GM23338 (cell line): ENCODE measurements around the gene CA4. TPM values are rescaled to one million over a fixed set of nuclear protein-coding genes. Genes with fewer than 3 reads are reported as not detected.
"Not testable (repeated sequence)": the region's sequence is repeated elsewhere in the genome, so short reads cannot be mapped to it uniquely, and the experiment has no call there.

Experiments used
- ATAC-seq: fragments of 200-7000 bp; cut with Tn5 transposase; 3 replicates; pipeline ENCODE4 v1.9.1; 2020
- DNase-seq: peaks from one replicate; pipeline ENCODE4 v3.0.0-alpha.2; 2015; ENCODE audit warnings: low spot score
- H2AFZ ChIP-seq: fragments of 200-600 bp; sonication (generic); 2 replicates; pipeline ENCODE4 v1.8.0; 2016; ENCODE audit warnings: antibody characterized with exemption, mild to moderate bottlenecking, moderate library complexity
- H3F3A ChIP-seq: fragments of 200-600 bp; sonication (generic); replicated peaks from 2 replicates; pipeline ENCODE4 v1.8.0; 2017; ENCODE audit warnings: antibody characterized with exemption, mixed run types, low read depth
- H3K27ac ChIP-seq: fragments of 200-600 bp; sonication (generic); 2 replicates; pipeline ENCODE4 v1.6.1; 2016; ENCODE audit warnings: low read depth
- H3K27me3 ChIP-seq: fragments of 200-600 bp; sonication (generic); 2 replicates; pipeline ENCODE4 v1.8.0; 2016; ENCODE audit warnings: mild to moderate bottlenecking, mixed run types, moderate library complexity; ENCODE audit not compliant: insufficient read depth
- H3K36me3 ChIP-seq: fragments of 200-600 bp; sonication (generic); 2 replicates; pipeline ENCODE4 v1.8.0; 2016; ENCODE audit warnings: mild to moderate bottlenecking; ENCODE audit not compliant: insufficient read depth
- H3K4me1 ChIP-seq: fragments of 200-600 bp; sonication (generic); 2 replicates; pipeline ENCODE4 v1.8.0; 2016; ENCODE audit warnings: mild to moderate bottlenecking, moderate library complexity; ENCODE audit not compliant: insufficient read depth
- H3K4me2 ChIP-seq: fragments of 200-600 bp; sonication (generic); 2 replicates; pipeline ENCODE4 v1.7.1; 2017; ENCODE audit warnings: mixed run types
- H3K4me3 ChIP-seq: fragments of 200-600 bp; sonication (generic); 2 replicates; pipeline ENCODE4 v1.6.1; 2016; ENCODE audit warnings: mixed run types
- H3K79me2 ChIP-seq: fragments of 200-600 bp; sonication (generic); replicated peaks from 2 replicates; pipeline ENCODE4 v1.8.0; 2017; ENCODE audit warnings: mild to moderate bottlenecking; ENCODE audit not compliant: insufficient read depth
- H3K9me2 ChIP-seq: fragments of 200-600 bp; sonication (generic); 2 replicates; pipeline ENCODE4 v1.8.0; 2017; ENCODE audit not compliant: insufficient read depth
- H4K20me1 ChIP-seq: fragments of 200-600 bp; sonication (generic); replicated peaks from 2 replicates; pipeline ENCODE4 v1.8.0; 2017; ENCODE audit warnings: mild to moderate bottlenecking; ENCODE audit not compliant: insufficient read depth
- H3K27ac Mint-ChIP-seq: 2 replicates; pipeline ENCODE4 v1.8.0; 2020; ENCODE audit warnings: inconsistent platforms, mild to moderate bottlenecking, moderate library complexity, mixed read lengths
- H3K27me3 Mint-ChIP-seq: 3 replicates; pipeline ENCODE4 v1.8.0; 2022; ENCODE audit warnings: low read depth, mild to moderate bottlenecking, moderate library complexity, mixed read lengths, inconsistent platforms; ENCODE audit not compliant: insufficient read depth, poor library complexity
- H3K36me3 Mint-ChIP-seq: 3 replicates; pipeline ENCODE4 v1.8.0; 2021; ENCODE audit warnings: low read depth, mild to moderate bottlenecking, inconsistent platforms, moderate library complexity, mixed read lengths
- H3K4me1 Mint-ChIP-seq: 3 replicates; pipeline ENCODE4 v1.8.0; 2020; ENCODE audit warnings: mild to moderate bottlenecking, inconsistent platforms, mixed read lengths
- H3K4me3 Mint-ChIP-seq: 3 replicates; pipeline ENCODE4 v1.8.0; 2021; ENCODE audit warnings: moderate library complexity, mild to moderate bottlenecking, inconsistent platforms, mixed read lengths
- H3K9me3 Mint-ChIP-seq: 3 replicates; pipeline ENCODE4 v1.8.0; 2020; ENCODE audit warnings: moderate library complexity, mild to moderate bottlenecking, inconsistent platforms, mixed read lengths
- ETS1 ChIP-seq: IDR thresholded peaks from 2 replicates; pipeline ENCODE4 v1.6.1; 2016; ENCODE audit warnings: antibody characterized with exemption
- EZH2phosphoT487 ChIP-seq: fragments of 200-600 bp; sonication (generic); IDR thresholded peaks from one replicate; pipeline ENCODE4 v1.8.1; 2018; ENCODE audit warnings: antibody characterized with exemption; ENCODE audit not compliant: unreplicated experiment
- JUNB ChIP-seq: IDR thresholded peaks from one replicate; pipeline ENCODE4 v1.6.1; 2016; ENCODE audit warnings: antibody characterized with exemption; ENCODE audit not compliant: unreplicated experiment
- POLR2AphosphoS5 ChIP-seq: IDR thresholded peaks from 2 replicates; pipeline ENCODE4 v1.6.1; 2016; ENCODE audit warnings: antibody characterized with exemption, low read depth
- STAT1 ChIP-seq: IDR thresholded peaks from one replicate; pipeline ENCODE4 v1.6.1; 2016; ENCODE audit warnings: antibody characterized with exemption; ENCODE audit not compliant: unreplicated experiment
- polyA plus RNA-seq: library from polyadenylated mRNA; unstranded; fragments of >200 nt; fragmentation: Nextera tagmentation; extraction: Ambion mirVana; gene quantifications from 2 replicates; pipeline ENCODE4 v1.2.1, GENCODE V29; 2016
- total RNA-seq: library from RNA; depleted of rRNA; stranded (reverse); fragments of >200 nt; shearing (Covaris generic); gene quantifications from 2 replicates; pipeline ENCODE4 v1.2.3, GENCODE V29; 2014

CA4 gene
- total and polyA plus RNA-seq, 2 experiments from 2014 or later: 7.6 to 8.2 TPM

DNA sequence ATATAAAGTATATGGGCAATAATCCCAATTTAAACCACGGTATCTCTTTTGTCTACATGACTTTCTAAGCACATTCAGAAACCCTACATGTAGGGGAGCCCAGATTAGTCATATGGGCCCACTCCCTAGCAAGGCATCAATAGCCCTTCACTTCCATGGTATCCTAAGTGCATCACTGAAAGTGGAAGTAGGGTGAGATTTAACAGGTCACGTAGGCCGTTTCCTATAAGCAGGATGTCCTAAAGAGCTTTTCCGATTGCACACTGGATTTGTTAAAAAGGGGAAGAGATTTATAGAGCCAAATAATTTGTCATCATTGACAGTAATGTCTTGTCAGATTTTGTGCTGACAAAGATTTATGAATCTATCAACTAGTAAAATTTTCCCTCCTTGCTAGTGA is 39.0 kb downstream of the CA4 start:
- peaks cover 65% of the 10 kb centered on the region for H3K36me3 Mint-ChIP-seq
- no peak for TF ChIP-seq STAT1
- TF ChIP-seq ETS1: no peak
- no peak for TF ChIP-seq JUNB
- no peak for TF ChIP-seq EZH2phosphoT487
- H3K4me1 Mint-ChIP-seq: no peaks in the 10 kb centered on the region
- Histone ChIP-seq H2AFZ (no peak overlapping the region), H3K4me1 (no peaks in the 10 kb centered on the region), H3K27ac (no peak overlapping the region), H4K20me1 (peaks cover 15% of the 10 kb centered on the region; the same call in 1 of the 2 replicates), H3K36me3 (peaks cover 45% of the 10 kb centered on the region; the same call in 1 of the 2 replicates), H3K4me3 (no peak overlapping the region), H3F3A (no peaks in the 10 kb centered on the region), H3K79me2 (no peaks in the 10 kb centered on the region), H3K27me3 (no peaks in the 10 kb centered on the region), H3K9me2 (no peaks in the 10 kb centered on the region), H3K4me2 (no peak overlapping the region)
- DNase-seq: no peak
- peaks cover 3% of the 10 kb centered on the region for H3K27me3 Mint-ChIP-seq
- no peaks in the 10 kb centered on the region for H3K9me3 Mint-ChIP-seq
- no peak overlapping the region for H3K4me3 Mint-ChIP-seq
- no peak overlapping the region for H3K27ac Mint-ChIP-seq
- ATAC-seq: no peak

- Histone ChIP-seq H4K20me1 (peaks cover 15% of the 10 kb centered on the region; the same call in 1 of the 2 replicates), H3K36me3 (peaks cover 42% of the 10 kb centered on the region; the same call in 1 of the 2 replicates)
- H3K9me3 Mint-ChIP-seq, ATAC-seq, H2AFZ ChIP-seq, H3K27ac ChIP-seq, H3K4me2 ChIP-seq, H3K79me2 ChIP-seq, H3K4me1 Mint-ChIP-seq, H3K4me1 ChIP-seq, H3K27me3 ChIP-seq, DNase-seq, H3K9me2 ChIP-seq, H3K4me3 Mint-ChIP-seq, H3K27me3 Mint-ChIP-seq, H3K4me3 ChIP-seq, H3K27ac Mint-ChIP-seq, H3F3A ChIP-seq: not testable (repeated sequence)
- peaks cover 63% of the 10 kb centered on the region for H3K36me3 Mint-ChIP-seq
Measured at GRCh38 chr17:60190032-60190431, 40.3 kb downstream of the CA4 start.

- Histone ChIP-seq H3K36me3 (peaks cover 52% of the 10 kb centered on the region; the same call in 1 of the 2 replicates), H4K20me1 (peaks cover 15% of the 10 kb centered on the region; the same call in 1 of the 2 replicates)
- not testable (repeated sequence) for H3K4me3 Mint-ChIP-seq, H2AFZ ChIP-seq, H3K4me2 ChIP-seq, H3K4me3 ChIP-seq, H3K27ac ChIP-seq, ATAC-seq, DNase-seq, H3K4me1 Mint-ChIP-seq, H3K4me1 ChIP-seq, H3K27me3 ChIP-seq, H3K79me2 ChIP-seq, H3K9me2 ChIP-seq, H3K27ac Mint-ChIP-seq, H3F3A ChIP-seq, H3K27me3 Mint-ChIP-seq, H3K9me3 Mint-ChIP-seq
- H3K36me3 Mint-ChIP-seq: peaks cover 73% of the 10 kb centered on the region
Measured at GRCh38 chr17:60193032-60193431, 43.3 kb downstream of the CA4 start.

DNA sequence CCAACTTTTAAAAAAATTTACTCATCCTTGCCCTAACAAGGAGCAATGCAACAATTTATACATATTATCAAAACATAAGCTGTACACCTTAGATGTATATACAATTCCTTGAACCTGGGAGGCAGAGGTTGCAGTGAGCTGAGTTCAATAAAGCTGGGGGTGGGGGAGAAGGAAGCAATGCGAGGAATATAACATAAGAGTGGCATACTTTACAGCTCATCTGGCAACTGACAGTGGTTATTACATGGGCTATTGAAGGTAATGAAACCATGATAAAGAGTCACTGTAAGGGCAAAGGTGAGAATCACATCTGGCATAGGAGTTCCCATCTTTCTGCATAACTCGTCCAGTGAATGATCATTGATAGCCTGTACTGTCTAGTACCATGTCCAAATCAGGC is 43.7 kb downstream of the CA4 start:
- Histone ChIP-seq H3K9me2 (no peaks in the 10 kb centered on the region), H3F3A (no peaks in the 10 kb centered on the region), H3K36me3 (peaks cover 54% of the 10 kb centered on the region; the same call in 1 of the 2 replicates), H4K20me1 (peaks cover 15% of the 10 kb centered on the region; the same call in 1 of the 2 replicates), H2AFZ (no peak overlapping the region), H3K4me2 (no peak overlapping the region), H3K4me1 (no peaks in the 10 kb centered on the region), H3K79me2 (no peaks in the 10 kb centered on the region), H3K27me3 (no peaks in the 10 kb centered on the region), H3K4me3 (no peak overlapping the region), H3K27ac (no peak overlapping the region)
- Mint-ChIP-seq H3K27me3 (peaks cover 3% of the 10 kb centered on the region), H3K36me3 (peaks cover 77% of the 10 kb centered on the region), H3K9me3 (no peaks in the 10 kb centered on the region), H3K4me1 (no peaks in the 10 kb centered on the region), H3K27ac (no peak overlapping the region), H3K4me3 (no peak overlapping the region)
- DNase-seq: no peak
- ATAC-seq: no peak
- no peak for TF ChIP-seq POLR2AphosphoS5

DNA sequence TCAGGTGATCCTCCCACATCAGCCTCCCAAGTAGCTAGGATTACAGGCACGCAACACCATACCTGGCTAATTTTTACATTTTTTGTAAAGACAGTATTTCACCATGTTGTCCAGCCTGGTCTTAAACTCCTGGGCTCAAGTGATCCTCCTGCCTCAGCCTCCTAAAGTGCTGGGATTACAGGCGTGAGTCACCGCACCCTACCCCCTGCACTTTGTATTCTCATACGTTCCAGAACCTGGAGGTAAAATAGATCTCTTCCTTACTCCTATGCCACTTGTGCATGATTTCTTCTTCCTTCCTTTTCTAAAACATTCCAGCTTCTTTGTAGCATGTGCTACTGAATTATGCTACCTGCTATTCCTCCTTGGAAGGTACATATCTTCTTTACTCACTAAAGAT is 44.4 kb downstream of the CA4 start:
- not testable (repeated sequence) for H3K27me3 Mint-ChIP-seq, H3K4me1 ChIP-seq, H2AFZ ChIP-seq, H3K27ac ChIP-seq, H3K4me3 Mint-ChIP-seq, H3K4me1 Mint-ChIP-seq, DNase-seq, H3K27me3 ChIP-seq, ATAC-seq, H3K79me2 ChIP-seq, H3K4me2 ChIP-seq, H3K27ac Mint-ChIP-seq, H3F3A ChIP-seq, H3K9me2 ChIP-seq, H3K4me3 ChIP-seq, H3K9me3 Mint-ChIP-seq
- H3K36me3 ChIP-seq: peaks cover 53% of the 10 kb centered on the region; the same call in 1 of the 2 replicates
- H4K20me1 ChIP-seq: peaks cover 15% of the 10 kb centered on the region; the same call in 1 of the 2 replicates
- H3K36me3 Mint-ChIP-seq: peaks cover 76% of the 10 kb centered on the region

- H3K4me1 ChIP-seq, H3K9me2 ChIP-seq, H3K4me2 ChIP-seq, H2AFZ ChIP-seq, H3K27ac Mint-ChIP-seq, H3K27me3 ChIP-seq, H3K4me1 Mint-ChIP-seq, H3K4me3 ChIP-seq, H3K9me3 Mint-ChIP-seq, H3K27me3 Mint-ChIP-seq, H3K27ac ChIP-seq, H3K79me2 ChIP-seq, H3K4me3 Mint-ChIP-seq, H3F3A ChIP-seq, H4K20me1 ChIP-seq, ATAC-seq, DNase-seq: not testable (repeated sequence)
- H3K36me3 Mint-ChIP-seq: peaks cover 45% of the 10 kb centered on the region
- peaks cover 19% of the 10 kb centered on the region for H3K36me3 ChIP-seq
Measured at GRCh38 chr17:60198630-60199029, 48.9 kb downstream of the CA4 start.
